ENCODE data around the gene HNRNPAB.

GRCh38 chr5:178245389-178245788 lies 41.1 kb downstream of the HNRNPAB start:
- TF ChIP-seq, protein P1, sequence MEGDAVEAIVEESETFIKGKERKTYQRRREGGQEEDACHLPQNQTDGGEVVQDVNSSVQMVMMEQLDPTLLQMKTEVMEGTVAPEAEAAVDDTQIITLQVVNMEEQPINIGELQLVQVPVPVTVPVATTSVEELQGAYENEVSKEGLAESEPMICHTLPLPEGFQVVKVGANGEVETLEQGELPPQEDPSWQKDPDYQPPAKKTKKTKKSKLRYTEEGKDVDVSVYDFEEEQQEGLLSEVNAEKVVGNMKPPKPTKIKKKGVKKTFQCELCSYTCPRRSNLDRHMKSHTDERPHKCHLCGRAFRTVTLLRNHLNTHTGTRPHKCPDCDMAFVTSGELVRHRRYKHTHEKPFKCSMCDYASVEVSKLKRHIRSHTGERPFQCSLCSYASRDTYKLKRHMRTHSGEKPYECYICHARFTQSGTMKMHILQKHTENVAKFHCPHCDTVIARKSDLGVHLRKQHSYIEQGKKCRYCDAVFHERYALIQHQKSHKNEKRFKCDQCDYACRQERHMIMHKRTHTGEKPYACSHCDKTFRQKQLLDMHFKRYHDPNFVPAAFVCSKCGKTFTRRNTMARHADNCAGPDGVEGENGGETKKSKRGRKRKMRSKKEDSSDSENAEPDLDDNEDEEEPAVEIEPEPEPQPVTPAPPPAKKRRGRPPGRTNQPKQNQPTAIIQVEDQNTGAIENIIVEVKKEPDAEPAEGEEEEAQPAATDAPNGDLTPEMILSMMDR (IDR thresholded peaks at IDR 0.05) = no peak
- no peak for TF ChIP-seq POLR2A (IDR thresholded peaks at IDR 0.05)

Measured in right lobe of liver (tissue), 4 donors.